B cell (primary cell): ENCODE results near the gene EPB41L2. TPM values are rescaled to one million over a fixed set of nuclear protein-coding genes. Genes with fewer than 3 reads are reported as not detected.

Source experiments
- ATAC-seq: fragments of 200-7000 bp; cut with Tn5 transposase; one replicate; pipeline ENCODE4 v1.10.0; 2021; ENCODE audit warnings: low read depth, mild to moderate bottlenecking, moderate number of reproducible peaks, moderate library complexity
- CTCF ChIA-PET: fragments of 350-600 bp; sonication (Branson Sonifier 250); formaldehyde crosslinking; loops from one replicate; lab custom pipeline; 2021; ENCODE audit warnings: antibody characterized with exemption, inconsistent platforms; lab: Charles Lee
- POLR2A ChIA-PET: fragments of 350-600 bp; sonication (Branson Sonifier 250); formaldehyde crosslinking; loops from one replicate; lab custom pipeline; 2021; ENCODE audit warnings: antibody characterized with exemption; lab: Charles Lee
- DNase-seq: peaks from one replicate; pipeline ENCODE4 v3.0.0; 2013
- H2AFZ ChIP-seq: 2 replicates; pipeline ENCODE4 v1.6.1; 2012; ENCODE audit warnings: mild to moderate bottlenecking, low read depth, low read length; ENCODE audit not compliant: insufficient read depth, poor library complexity, severe bottlenecking
- H3K27ac ChIP-seq, 2 donors: 1 replicate in 1 of 2; 2 replicates in 1 of 2; pipeline ENCODE4 v1.5.1; 2012 to 2013; ENCODE audit warnings: low read length in 2 of 2, mild to moderate bottlenecking in 2 of 2, moderate library complexity in 1 of 2
- H3K27me3 ChIP-seq, 4 experiments: fragments of 200-600 bp in 1 of 4; sonication (generic) in 1 of 4; replicated peaks in 1 of 4; 1 replicate in 2 of 4; 2 replicates in 2 of 4; pipeline versions ENCODE4 v1.6.1 to v1.7.0; 2013 to 2016; ENCODE audit warnings: low read length in 3 of 4, mild to moderate bottlenecking in 2 of 4, mixed read lengths in 1 of 4, moderate library complexity in 1 of 4; ENCODE audit not compliant: insufficient read depth in 4 of 4, control insufficient read depth in 3 of 4; ENCODE audit errors: control extremely low read depth in 1 of 4
- H3K36me3 ChIP-seq, 2 experiments: replicated peaks in 1 of 2; 1 replicate in 1 of 2; 2 replicates in 1 of 2; pipeline versions ENCODE4 v1.6.1 to v1.7.1; 2013; ENCODE audit warnings: low read length in 1 of 2; ENCODE audit not compliant: insufficient read depth in 2 of 2, control insufficient read depth in 1 of 2; ENCODE audit errors: control extremely low read depth in 1 of 2, extremely low read depth in 1 of 2
- H3K4me1 ChIP-seq, 2 donors: fragments of 200-600 bp in 1 of 2; sonication (generic) in 1 of 2; 1 replicate in 1 of 2; 2 replicates in 1 of 2; pipeline versions ENCODE4 v1.5.1 to v1.6.1; 2013 to 2017; ENCODE audit warnings: low read length in 2 of 2; ENCODE audit not compliant: control insufficient read depth in 2 of 2, insufficient read depth in 2 of 2
- H3K4me2 ChIP-seq: replicated peaks from 2 replicates; pipeline ENCODE3; 2012; ENCODE audit warnings: mild to moderate bottlenecking, low read depth, low read length; ENCODE audit not compliant: poor library complexity, severe bottlenecking
- H3K4me3 ChIP-seq, 5 experiments: fragments of 200-600 bp in 1 of 5; sonication (generic) in 1 of 5; 1 replicate in 3 of 5; 2 replicates in 2 of 5; pipeline versions ENCODE4 v1.5.1 to v1.7.0; 2011 to 2016; ENCODE audit warnings: low read length in 4 of 5, mild to moderate bottlenecking in 4 of 5, low read depth in 2 of 5, control low read depth in 1 of 5, moderate library complexity in 1 of 5; ENCODE audit not compliant: insufficient read depth in 1 of 5; ENCODE audit errors: control extremely low read depth in 1 of 5, extremely low read depth in 1 of 5
- H3K79me2 ChIP-seq: fragments of 200-600 bp; sonication (generic); one replicate; pipeline ENCODE4 v1.6.0; 2016; ENCODE audit warnings: low read length; ENCODE audit not compliant: control insufficient read depth, insufficient read depth
- H3K9ac ChIP-seq: fragments of 200-600 bp; sonication (generic); 2 replicates; pipeline ENCODE4 v1.6.1; 2017; ENCODE audit warnings: mild to moderate bottlenecking, low read length, moderate library complexity
- H3K9me3 ChIP-seq, 3 donors: one replicate each; pipeline versions ENCODE4 v1.6.1 to v1.7.1; 2013; ENCODE audit warnings: low read length in 2 of 3; ENCODE audit not compliant: control insufficient read depth in 2 of 3, insufficient read depth in 1 of 3; ENCODE audit errors: control extremely low read depth in 1 of 3
- H4K20me1 ChIP-seq: 2 replicates; pipeline ENCODE4 v1.6.0; 2012; ENCODE audit warnings: mild to moderate bottlenecking, low read length; ENCODE audit not compliant: insufficient read depth, control insufficient read depth, poor library complexity, severe bottlenecking
- H3K27ac Mint-ChIP-seq: one replicate; pipeline ENCODE4 v1.8.0; 2021; ENCODE audit warnings: mixed read lengths
- H3K27me3 Mint-ChIP-seq: one replicate; pipeline ENCODE4 v1.8.0; 2021; ENCODE audit warnings: mixed read lengths
- H3K4me1 Mint-ChIP-seq: one replicate; pipeline ENCODE4 v1.8.0; 2021; ENCODE audit warnings: mixed read lengths
- H3K4me3 Mint-ChIP-seq: one replicate; pipeline ENCODE4 v1.8.0; 2021; ENCODE audit warnings: mixed read lengths
- H3K9me3 Mint-ChIP-seq: one replicate; pipeline ENCODE4 v1.8.0; 2022; ENCODE audit warnings: mixed read lengths; ENCODE audit not compliant: insufficient read depth
- EZH2 ChIP-seq: IDR thresholded peaks from 2 replicates; pipeline ENCODE4 v1.6.1; 2012; ENCODE audit warnings: borderline replicate concordance, low read depth, mild to moderate bottlenecking, moderate library complexity, low read length; ENCODE audit not compliant: insufficient read depth, poor library complexity, severe bottlenecking
- WGBS: methylation state at CpG from one replicate; pipeline ENCODE4 v1.1.5; 2013; ENCODE audit warnings: missing lambda C conversion rate; ENCODE audit not compliant: insufficient coverage; 5-methylcytosine and 5-hydroxymethylcytosine counted together
- intact Hi-C: fragments of 100-400 bp; cut with micrococcal nuclease; formaldehyde crosslinking; loops from one replicate; pipeline ENCODE4 v1.10.0; 2022
- polyA plus RNA-seq: library from polyadenylated mRNA; depleted of rRNA; stranded (reverse); fragments of >200 nt; gene quantifications from 2 replicates; pipeline ENCODE4 v1.2.3, GENCODE V29; 2012
- total RNA-seq, 2 donors: library from RNA; stranded (reverse); fragments of 120-200 nt in 1 of 2; gene quantifications; 1 replicate in 1 of 2; 2 replicates in 1 of 2; pipeline versions ENCODE4 v1.2.3 to v1.2.4, GENCODE V29; 2013 to 2022
- TF ChIP-seq, protein P1 (sequence below): fragments of 200-600 bp; IDR thresholded peaks from one replicate; pipeline ENCODE4 v1.8.0; 2022; ENCODE audit warnings: antibody characterized with exemption, mild to moderate bottlenecking

EPB41L2 gene
- total and polyA plus RNA-seq, 2 donors (not counting 1 experiment from before 2014, with no cell fraction given), result 17.8 to 61.0 TPM

DNA sequence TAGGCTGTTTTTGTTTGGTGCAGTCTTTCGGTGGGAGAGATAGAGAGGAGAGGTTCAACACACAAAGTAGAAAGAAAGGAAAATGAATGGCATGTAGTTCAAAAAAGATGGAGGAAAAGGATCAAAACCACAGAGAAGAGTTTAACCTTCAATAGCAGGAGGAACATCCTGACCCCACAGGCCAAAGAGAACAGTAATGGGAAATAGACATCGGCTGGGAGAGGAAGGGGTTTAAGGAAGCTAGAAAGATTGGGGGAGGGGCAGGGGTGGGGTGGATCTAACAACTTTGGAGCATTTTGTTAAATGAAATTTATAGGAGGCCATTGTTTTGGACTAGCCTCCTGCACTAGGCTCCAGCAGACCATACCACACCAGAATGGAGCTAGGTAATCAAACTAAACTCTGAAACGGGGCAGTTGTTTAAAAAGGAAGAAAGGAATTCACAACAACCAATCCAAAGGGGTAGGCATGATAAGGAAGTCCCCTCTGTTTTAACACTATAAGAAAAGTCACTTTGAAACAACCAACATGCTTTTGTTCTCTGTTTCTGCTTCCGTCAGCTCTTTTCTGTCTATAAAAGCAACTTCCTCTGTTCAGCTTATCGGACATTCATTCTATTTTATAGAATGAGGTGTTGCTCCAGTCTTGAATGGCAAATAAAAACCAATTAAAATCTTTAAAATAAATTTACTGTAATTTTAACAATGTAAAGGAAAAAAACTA is 82.6 kb downstream of the EPB41L2 start:
- H3K4me1 ChIP-seq, result no peaks in the 10 kb centered on the region
- Mint-ChIP-seq H3K9me3 (peaks cover 5% of the 10 kb centered on the region), H3K27ac (no peak overlapping the region), H3K4me3 (peak overlapping the region; percentile 7), H3K4me1 (peaks cover 45% of the 10 kb centered on the region), H3K27me3 (no peaks in the 10 kb centered on the region)
- H2AFZ ChIP-seq, result no peak overlapping the region
- CTCF ChIA-PET, result no interaction called here
- peak overlapping the region; percentile 14 for H3K4me2 ChIP-seq
- H3K36me3 ChIP-seq, result peaks cover 0 to 3% of the 10 kb centered on the region in 2 experiments
- WGBS, result 17% methylated on average over 1 of the region's 5 CpGs
- H3K79me2 ChIP-seq, result peaks cover 40% of the 10 kb centered on the region
- no peak overlapping the region for H3K27ac ChIP-seq
- H3K9ac ChIP-seq, result no peak overlapping the region
- intact Hi-C loops, result no loop called here
- ATAC-seq (no peak), DNase-seq (no peak)
- peaks cover 0 to 10% (median 8%) of the 10 kb centered on the region in 3 donors for H3K9me3 ChIP-seq
- no peak overlapping the region for H3K4me3 ChIP-seq
- no peaks in the 10 kb centered on the region for H3K27me3 ChIP-seq
- H4K20me1 ChIP-seq, result peaks cover 7% of the 10 kb centered on the region
- POLR2A ChIA-PET, result no interaction called here
- TF ChIP-seq EZH2, result no peak
- TF ChIP-seq, protein P1, sequence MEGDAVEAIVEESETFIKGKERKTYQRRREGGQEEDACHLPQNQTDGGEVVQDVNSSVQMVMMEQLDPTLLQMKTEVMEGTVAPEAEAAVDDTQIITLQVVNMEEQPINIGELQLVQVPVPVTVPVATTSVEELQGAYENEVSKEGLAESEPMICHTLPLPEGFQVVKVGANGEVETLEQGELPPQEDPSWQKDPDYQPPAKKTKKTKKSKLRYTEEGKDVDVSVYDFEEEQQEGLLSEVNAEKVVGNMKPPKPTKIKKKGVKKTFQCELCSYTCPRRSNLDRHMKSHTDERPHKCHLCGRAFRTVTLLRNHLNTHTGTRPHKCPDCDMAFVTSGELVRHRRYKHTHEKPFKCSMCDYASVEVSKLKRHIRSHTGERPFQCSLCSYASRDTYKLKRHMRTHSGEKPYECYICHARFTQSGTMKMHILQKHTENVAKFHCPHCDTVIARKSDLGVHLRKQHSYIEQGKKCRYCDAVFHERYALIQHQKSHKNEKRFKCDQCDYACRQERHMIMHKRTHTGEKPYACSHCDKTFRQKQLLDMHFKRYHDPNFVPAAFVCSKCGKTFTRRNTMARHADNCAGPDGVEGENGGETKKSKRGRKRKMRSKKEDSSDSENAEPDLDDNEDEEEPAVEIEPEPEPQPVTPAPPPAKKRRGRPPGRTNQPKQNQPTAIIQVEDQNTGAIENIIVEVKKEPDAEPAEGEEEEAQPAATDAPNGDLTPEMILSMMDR, result no peak

DNA sequence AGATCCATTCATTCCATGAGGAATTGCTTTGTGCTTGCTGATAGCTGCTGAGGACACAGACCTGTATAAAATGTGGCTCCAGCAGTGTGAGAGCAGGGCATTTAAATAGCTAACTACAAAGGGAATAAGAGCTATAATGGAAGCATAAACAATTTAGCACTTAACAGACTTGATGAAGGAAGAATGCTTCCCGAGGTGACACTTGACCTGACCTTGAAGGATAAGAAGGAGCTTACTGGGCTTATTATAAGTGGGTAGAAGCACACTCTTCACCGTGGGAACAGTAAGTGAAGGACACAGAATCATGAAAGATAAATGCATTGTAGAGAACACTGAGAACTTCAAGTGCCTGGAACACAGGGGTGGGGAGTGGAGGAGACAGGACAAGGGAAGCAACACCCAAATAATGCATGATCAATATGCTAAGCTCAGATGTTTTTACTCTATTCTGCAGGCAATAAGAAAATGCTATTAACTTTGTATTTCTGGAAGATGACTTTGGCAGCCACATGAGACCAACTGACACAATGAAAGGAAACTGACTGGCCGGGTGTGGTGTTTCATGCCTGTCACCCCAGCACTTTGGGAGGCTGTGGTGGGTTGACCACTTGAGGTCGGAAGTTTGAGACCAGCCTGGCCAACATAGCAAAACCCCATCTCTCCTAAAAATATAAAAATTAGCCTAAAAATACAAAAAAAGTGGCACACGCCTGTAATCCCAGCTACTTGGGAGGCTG is 84.2 kb downstream of the EPB41L2 start:
- peaks cover 7% of the 10 kb centered on the region for H4K20me1 ChIP-seq
- no peak for TF ChIP-seq EZH2
- TF ChIP-seq, protein P1, result no peak
- no peaks in the 10 kb centered on the region for H3K36me3 ChIP-seq
- H3K27ac ChIP-seq, result no peak overlapping the region
- no peak overlapping the region for H3K9ac ChIP-seq
- H2AFZ ChIP-seq, result no peak overlapping the region
- peaks cover 43% of the 10 kb centered on the region for H3K4me1 Mint-ChIP-seq
- H3K27me3 Mint-ChIP-seq, result no peaks in the 10 kb centered on the region
- no peaks in the 10 kb centered on the region for H3K4me1 ChIP-seq
- no peak overlapping the region for H3K4me2 ChIP-seq
- CTCF ChIA-PET, result interaction anchor here (1.4 to 2.0 kb wide), 2 partner anchors 13 to 138 kb away, joined by 6 read pairs; no protein-coding TSS in a partner anchor
- no peak overlapping the region for H3K4me3 Mint-ChIP-seq
- H3K4me3 ChIP-seq, result no peak overlapping the region
- POLR2A ChIA-PET, result no interaction called here
- no peaks in the 10 kb centered on the region for H3K9me3 Mint-ChIP-seq
- intact Hi-C loops, result no loop called here
- no peak overlapping the region for H3K27ac Mint-ChIP-seq
- H3K27me3 ChIP-seq, result no peaks in the 10 kb centered on the region
- H3K79me2 ChIP-seq, result peaks cover 39% of the 10 kb centered on the region
- 83% methylated on average over 2 of the region's 5 CpGs for WGBS
- no peaks in the 10 kb centered on the region for H3K9me3 ChIP-seq
- ATAC-seq (no peak), DNase-seq (no peak)
